Body of pancreas (tissue), 4 donors: ENCODE measurements around the gene CDCP1.

Experiments
- POLR2A ChIP-seq, 3 donors: fragments of 450-650 bp; IDR thresholded peaks; one replicate each; pipeline ENCODE4 v1.6.1; 2016; ENCODE audit warnings: antibody characterized with exemption in 3 of 3, mild to moderate bottlenecking in 2 of 3
- TF ChIP-seq, protein P1 (sequence below), 7 experiments: fragments of 450-650 bp in 4 of 7; fragments of 200-600 bp in 3 of 7; sonication (generic) in 3 of 7; IDR thresholded peaks; one replicate each; pipeline ENCODE4 v1.5.1; 2016 to 2019; ENCODE audit warnings: antibody characterized with exemption in 7 of 7

DNA sequence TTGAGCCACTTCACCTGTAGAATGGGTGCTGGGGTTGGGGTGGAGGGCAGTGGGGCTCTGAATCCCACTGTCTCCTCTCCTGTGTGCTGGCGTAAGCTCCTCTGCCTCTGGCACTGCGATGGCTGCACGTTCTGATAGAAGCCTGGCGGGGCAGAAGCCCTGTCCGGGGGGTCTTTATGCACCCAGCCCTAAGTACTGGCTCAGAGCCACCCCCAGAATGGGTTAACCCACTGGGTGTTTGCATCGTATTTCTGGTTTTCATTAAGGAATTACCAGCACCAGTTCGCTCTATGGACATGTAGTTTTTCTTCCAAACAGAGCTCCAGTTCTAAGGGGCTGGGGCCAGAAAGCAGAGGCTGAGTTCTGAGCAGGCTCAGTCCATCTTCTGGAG is 37.7 kb upstream of the CDCP1 start:
- TF ChIP-seq, protein P1, sequence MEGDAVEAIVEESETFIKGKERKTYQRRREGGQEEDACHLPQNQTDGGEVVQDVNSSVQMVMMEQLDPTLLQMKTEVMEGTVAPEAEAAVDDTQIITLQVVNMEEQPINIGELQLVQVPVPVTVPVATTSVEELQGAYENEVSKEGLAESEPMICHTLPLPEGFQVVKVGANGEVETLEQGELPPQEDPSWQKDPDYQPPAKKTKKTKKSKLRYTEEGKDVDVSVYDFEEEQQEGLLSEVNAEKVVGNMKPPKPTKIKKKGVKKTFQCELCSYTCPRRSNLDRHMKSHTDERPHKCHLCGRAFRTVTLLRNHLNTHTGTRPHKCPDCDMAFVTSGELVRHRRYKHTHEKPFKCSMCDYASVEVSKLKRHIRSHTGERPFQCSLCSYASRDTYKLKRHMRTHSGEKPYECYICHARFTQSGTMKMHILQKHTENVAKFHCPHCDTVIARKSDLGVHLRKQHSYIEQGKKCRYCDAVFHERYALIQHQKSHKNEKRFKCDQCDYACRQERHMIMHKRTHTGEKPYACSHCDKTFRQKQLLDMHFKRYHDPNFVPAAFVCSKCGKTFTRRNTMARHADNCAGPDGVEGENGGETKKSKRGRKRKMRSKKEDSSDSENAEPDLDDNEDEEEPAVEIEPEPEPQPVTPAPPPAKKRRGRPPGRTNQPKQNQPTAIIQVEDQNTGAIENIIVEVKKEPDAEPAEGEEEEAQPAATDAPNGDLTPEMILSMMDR (IDR thresholded peaks at IDR 0.05), result no peak
- TF ChIP-seq POLR2A (IDR thresholded peaks at IDR 0.05), result no peak
